ENCODE results near the gene CYGB.
A peak's percentile ranks its signal among the peaks of the same experiment; 100 is the strongest.

The CYGB gene

DNA sequence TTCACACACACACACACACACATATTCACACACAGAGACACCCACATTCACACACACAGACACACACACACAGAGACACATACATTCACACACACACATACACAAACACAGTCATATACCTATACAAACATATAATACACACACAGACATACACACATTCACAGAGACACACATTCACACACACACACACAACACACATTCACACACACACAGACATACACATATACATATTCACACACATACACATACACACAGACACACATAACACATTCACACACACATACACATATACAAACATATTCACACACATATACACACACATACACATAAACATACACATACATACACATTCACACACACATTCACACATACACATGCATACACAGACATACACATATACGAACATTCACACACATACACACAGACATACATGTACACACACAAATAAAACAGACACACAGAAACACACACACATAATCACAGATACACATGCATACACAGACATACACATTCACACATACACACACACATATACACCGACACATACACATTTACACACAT lies 10.2 kb upstream of the CYGB start:
- Histone ChIP-seq H2AFZ (ENCODE audit: low read depth, low read length, severe bottlenecking) (no peak overlapping the region), H3K4me3 (ENCODE audit: insufficient read depth, low read length, poor library complexity, severe bottlenecking) (no peak overlapping the region), H3K9ac (ENCODE audit: low read length) (no peak overlapping the region), H4K20me1 (ENCODE audit: low read depth, low read length) (no peaks in the 10 kb centered on the region), H3K36me3 (ENCODE audit: low read length) (no peaks in the 10 kb centered on the region), H3K27ac (ENCODE audit: low read depth, low read length) (no peak overlapping the region), H3K9me3 (ENCODE audit: insufficient read depth, low read length) (no peaks in the 10 kb centered on the region), H3K4me2 (ENCODE audit: low read depth, low read length, poor library complexity, severe bottlenecking) (no peak overlapping the region), H3K27me3 (ENCODE audit: low read length) (no peaks in the 10 kb centered on the region), H3F3A (ENCODE audit: insufficient read depth) (no peaks in the 10 kb centered on the region), H3K9me2 (replicated peaks; ENCODE audit: insufficient read depth, low read length) (no peaks in the 10 kb centered on the region), H3K79me2 (ENCODE audit: insufficient read depth, low read length) (no peaks in the 10 kb centered on the region)
- TF ChIP-seq, protein P1, sequence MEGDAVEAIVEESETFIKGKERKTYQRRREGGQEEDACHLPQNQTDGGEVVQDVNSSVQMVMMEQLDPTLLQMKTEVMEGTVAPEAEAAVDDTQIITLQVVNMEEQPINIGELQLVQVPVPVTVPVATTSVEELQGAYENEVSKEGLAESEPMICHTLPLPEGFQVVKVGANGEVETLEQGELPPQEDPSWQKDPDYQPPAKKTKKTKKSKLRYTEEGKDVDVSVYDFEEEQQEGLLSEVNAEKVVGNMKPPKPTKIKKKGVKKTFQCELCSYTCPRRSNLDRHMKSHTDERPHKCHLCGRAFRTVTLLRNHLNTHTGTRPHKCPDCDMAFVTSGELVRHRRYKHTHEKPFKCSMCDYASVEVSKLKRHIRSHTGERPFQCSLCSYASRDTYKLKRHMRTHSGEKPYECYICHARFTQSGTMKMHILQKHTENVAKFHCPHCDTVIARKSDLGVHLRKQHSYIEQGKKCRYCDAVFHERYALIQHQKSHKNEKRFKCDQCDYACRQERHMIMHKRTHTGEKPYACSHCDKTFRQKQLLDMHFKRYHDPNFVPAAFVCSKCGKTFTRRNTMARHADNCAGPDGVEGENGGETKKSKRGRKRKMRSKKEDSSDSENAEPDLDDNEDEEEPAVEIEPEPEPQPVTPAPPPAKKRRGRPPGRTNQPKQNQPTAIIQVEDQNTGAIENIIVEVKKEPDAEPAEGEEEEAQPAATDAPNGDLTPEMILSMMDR (IDR thresholded peaks at IDR 0.05; ENCODE audit: insufficient read depth, low read length, poor library complexity, severe bottlenecking): no peak
- TF ChIP-seq EZH2phosphoT487 (conservative IDR thresholded peaks at IDR 0.05; ENCODE audit: low read length): no peak

DNA sequence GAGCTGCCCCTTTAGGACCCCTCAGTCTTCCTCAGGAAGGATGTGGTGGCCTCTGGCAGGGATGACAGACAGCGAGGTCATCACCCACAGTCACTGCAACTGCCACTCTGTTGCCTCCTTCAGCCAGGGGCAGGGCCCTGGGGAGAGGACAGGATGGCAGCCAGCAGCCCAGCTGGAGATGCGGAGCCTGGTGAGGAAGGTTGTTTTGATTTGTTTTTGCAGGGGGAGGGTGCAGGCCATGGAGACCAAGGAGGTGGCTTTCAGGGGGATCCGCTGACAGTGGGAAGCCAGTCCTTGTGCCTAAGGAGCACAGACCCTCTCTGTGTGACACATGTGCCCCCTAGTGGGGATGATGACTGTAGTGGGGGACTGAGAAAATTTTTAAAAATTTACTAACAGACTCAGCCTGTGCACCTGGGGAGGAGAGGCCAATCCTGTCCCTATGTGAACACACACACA lies 9.7 kb upstream of the CYGB start:
- Histone ChIP-seq H3K9ac (ENCODE audit: low read length) (no peak overlapping the region), H3K27me3 (ENCODE audit: low read length) (no peaks in the 10 kb centered on the region)
- TF ChIP-seq, protein P1 (IDR thresholded peaks at IDR 0.05; ENCODE audit: insufficient read depth, low read length, poor library complexity, severe bottlenecking): peak; percentile 70
- TF ChIP-seq EZH2phosphoT487 (conservative IDR thresholded peaks at IDR 0.05; ENCODE audit: low read length): no peak

DNA sequence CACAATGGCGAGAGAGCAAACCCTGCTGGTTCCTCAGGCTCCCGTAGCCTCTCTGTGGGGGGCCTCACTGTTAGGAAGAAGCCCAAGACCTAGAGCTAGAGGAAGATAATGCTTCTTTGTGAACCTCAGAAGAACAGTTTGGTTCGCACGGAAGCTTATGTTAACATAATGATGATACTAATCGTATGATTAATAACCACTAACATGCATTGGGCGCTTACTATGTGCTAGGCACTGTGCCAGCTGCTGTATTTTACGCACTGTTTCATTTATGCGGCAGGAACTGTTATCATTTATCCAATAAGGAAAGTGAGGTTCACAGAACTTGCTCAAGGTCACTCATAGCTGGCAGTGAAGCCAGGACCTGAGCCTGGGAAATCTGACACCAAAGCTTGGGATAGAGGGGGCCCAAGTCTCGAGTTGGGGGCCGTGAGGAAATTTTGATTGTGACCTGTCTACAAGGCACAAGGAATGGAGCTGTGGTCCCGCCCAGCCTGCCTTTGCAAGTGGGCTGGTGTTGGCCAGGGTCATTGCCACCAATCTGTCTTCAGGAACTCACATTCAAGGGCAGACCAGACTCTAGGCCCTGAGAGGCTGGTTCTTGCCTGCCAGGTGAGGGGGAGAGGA lies 9.2 kb upstream of the CYGB start:
- no peak overlapping the region for H3K4me2 ChIP-seq (ENCODE audit: low read depth, low read length, poor library complexity, severe bottlenecking)
- no peak for TF ChIP-seq EZH2phosphoT487 (conservative IDR thresholded peaks at IDR 0.05; ENCODE audit: low read length)
- TF ChIP-seq, protein P1 (IDR thresholded peaks at IDR 0.05; ENCODE audit: insufficient read depth, low read length, poor library complexity, severe bottlenecking): no peak

More for the DNA sequence above, 9.7 kb upstream of the CYGB start:
- H3K27ac ChIP-seq (ENCODE audit: low read depth, low read length): no peak overlapping the region
- no peak overlapping the region for H3K4me3 ChIP-seq (ENCODE audit: insufficient read depth, low read length, poor library complexity, severe bottlenecking)
- no peaks in the 10 kb centered on the region for H3F3A ChIP-seq (ENCODE audit: insufficient read depth)
- H3K79me2 ChIP-seq (ENCODE audit: insufficient read depth, low read length): no peaks in the 10 kb centered on the region
- no peak overlapping the region for H2AFZ ChIP-seq (ENCODE audit: low read depth, low read length, severe bottlenecking)
- H3K4me2 ChIP-seq (ENCODE audit: low read depth, low read length, poor library complexity, severe bottlenecking): no peak overlapping the region
- H4K20me1 ChIP-seq (ENCODE audit: low read depth, low read length): no peaks in the 10 kb centered on the region
- H3K36me3 ChIP-seq (ENCODE audit: low read length): no peaks in the 10 kb centered on the region
- H3K9me3 ChIP-seq (ENCODE audit: insufficient read depth, low read length): no peaks in the 10 kb centered on the region
- H3K9me2 ChIP-seq (replicated peaks; ENCODE audit: insufficient read depth, low read length): no peaks in the 10 kb centered on the region

More for the DNA sequence above, 9.2 kb upstream of the CYGB start:
- no peaks in the 10 kb centered on the region for H3K9me2 ChIP-seq (replicated peaks; ENCODE audit: insufficient read depth, low read length)
- no peaks in the 10 kb centered on the region for H3K9me3 ChIP-seq (ENCODE audit: insufficient read depth, low read length)
- H3K79me2 ChIP-seq (ENCODE audit: insufficient read depth, low read length): no peaks in the 10 kb centered on the region
- H3F3A ChIP-seq (ENCODE audit: insufficient read depth): no peaks in the 10 kb centered on the region
- H3K4me3 ChIP-seq (ENCODE audit: insufficient read depth, low read length, poor library complexity, severe bottlenecking): no peak overlapping the region
- no peak overlapping the region for H3K9ac ChIP-seq (ENCODE audit: low read length)
- H2AFZ ChIP-seq (ENCODE audit: low read depth, low read length, severe bottlenecking): no peak overlapping the region
- no peaks in the 10 kb centered on the region for H3K27me3 ChIP-seq (ENCODE audit: low read length)
- H3K27ac ChIP-seq (ENCODE audit: low read depth, low read length): no peak overlapping the region
- H4K20me1 ChIP-seq (ENCODE audit: low read depth, low read length): no peaks in the 10 kb centered on the region
- no peaks in the 10 kb centered on the region for H3K36me3 ChIP-seq (ENCODE audit: low read length)
